ENCODE measurements around the gene CENPC.

- no peak for TF ChIP-seq CTCF (IDR thresholded peaks at IDR 0.05; ENCODE audit: low read depth, low read length)
- TF ChIP-seq EZH2phosphoT487 (IDR thresholded peaks at IDR 0.05; ENCODE audit: low read depth), result no peak
Observed at GRCh38 chr4:67465032-67465762, 80.1 kb downstream of the CENPC start.

All from OCI-LY3 (cell line).